HG02840 (cell line): Measurements from ENCODE around the gene FLRT1.

Source experiments
- ATAC-seq: cut with Tn5 transposase; IDR thresholded peaks from one replicate; pipeline ENCODE4 v1.9.1; 2021; ENCODE audit warnings: mild to moderate bottlenecking, moderate library complexity, moderate number of reproducible peaks; ENCODE audit not compliant: unreplicated experiment, low FRiP score

Gene FLRT1

DNA sequence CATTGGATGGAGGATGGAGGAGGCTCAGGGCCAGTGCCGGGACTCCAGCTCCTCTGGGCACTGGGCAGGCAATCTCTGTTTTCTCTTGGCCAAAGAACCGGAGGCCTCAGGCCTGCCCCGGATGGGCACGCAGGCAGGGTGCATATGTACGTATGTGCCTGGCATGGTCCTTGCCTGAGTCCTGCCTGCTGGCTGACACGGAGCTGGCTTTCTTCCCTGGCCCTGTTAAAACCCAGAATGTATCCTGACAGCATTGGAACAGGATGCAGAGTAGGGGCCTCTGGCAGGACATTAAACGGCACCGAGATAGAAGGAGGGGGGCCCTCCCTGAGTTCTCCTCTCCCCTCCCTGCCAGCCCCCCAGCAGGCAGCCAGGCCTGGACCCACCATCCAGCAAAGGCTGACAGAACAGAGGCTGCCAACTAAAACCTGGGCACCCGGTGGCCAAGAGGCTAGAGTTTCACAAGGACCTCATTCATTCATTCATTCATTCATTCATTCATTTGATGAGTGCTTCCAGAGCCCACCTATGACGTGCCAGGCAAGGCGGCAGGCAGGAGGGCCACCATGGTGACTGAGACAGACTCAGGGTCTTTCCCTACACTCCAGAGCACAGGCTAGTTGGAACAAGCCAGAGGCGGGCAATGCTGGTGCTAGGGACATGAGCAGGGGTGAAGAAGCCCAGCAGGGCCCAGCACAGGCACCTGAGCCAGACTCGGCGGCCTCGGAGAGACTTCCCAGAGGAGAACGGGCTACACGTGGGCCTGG is 28.8 kb downstream of the FLRT1 start:
- ATAC-seq: no peak

DNA sequence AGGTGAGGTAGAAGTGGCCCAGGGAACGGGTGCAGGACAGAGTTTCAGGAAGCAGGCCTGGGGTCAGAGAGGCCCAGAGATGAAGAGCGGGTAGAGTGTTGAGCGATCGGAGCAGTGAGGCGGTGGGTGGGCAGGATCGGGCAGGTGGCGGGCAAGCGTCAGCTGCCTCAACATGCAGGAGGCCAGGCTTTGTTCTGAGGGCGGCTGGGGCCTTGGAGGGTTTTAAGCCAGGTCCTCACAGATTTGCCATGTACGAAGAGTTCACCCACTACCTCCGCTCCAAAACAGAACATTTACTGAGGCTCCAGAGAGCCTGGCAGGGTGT is 29.4 kb downstream of the FLRT1 start:
- no peak for ATAC-seq

DNA sequence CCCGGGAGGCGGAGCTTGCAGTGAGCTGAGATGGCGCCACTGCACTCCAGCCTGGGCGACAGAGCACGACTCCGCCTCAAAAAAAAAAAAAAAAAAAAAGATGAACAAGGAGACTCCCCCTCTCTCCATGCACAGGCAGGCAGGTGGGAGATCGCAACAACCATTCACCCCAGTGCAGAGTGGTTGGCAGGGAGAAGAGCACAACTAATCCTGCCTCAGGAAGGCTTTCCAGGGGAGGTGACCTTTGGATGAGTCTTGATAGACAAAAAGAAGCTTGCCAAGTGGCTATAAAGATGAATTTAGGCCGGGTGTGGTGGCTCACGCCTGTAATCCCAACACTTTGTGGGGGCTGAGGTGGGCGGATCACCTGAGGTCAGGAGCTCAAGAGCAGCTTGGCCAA is 30.0 kb downstream of the FLRT1 start:
- no peak for ATAC-seq

DNA sequence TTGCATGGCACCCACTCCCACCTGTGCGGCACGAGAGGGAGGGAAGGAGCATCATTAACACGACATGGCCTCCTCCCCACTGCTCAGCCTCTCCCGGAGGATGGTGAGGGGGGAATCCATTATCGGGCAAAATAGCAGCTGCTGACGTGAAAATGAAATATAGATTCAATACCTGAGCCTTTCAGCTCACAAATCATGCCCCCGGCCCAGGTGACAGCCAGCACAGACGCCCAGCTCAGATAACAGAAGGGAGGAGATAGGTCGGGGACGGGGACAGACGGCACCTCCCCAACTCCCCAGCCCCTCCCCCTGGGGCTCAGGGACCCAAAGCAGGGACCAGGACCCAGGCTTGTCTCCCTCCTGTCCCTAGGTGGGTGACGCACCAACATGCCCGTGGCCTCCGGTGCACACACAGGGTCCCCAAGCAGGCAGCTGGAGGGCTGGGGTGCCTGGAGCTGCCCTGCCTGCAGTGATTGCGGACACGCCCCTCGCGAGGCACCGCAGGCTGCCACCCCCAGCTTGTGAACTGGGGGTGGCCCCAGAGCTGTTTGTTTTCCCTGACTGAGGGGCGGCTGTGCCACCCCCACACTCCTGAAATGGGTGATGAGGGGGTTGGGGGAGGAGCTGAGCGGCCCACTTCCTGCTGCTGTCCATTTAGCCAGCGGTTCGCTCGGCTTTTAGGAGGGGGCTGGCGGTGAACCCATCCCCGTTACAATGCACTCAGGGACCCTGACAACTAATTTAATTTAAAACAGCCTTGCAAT is 31.7 kb downstream of the FLRT1 start:
- no peak for ATAC-seq

DNA sequence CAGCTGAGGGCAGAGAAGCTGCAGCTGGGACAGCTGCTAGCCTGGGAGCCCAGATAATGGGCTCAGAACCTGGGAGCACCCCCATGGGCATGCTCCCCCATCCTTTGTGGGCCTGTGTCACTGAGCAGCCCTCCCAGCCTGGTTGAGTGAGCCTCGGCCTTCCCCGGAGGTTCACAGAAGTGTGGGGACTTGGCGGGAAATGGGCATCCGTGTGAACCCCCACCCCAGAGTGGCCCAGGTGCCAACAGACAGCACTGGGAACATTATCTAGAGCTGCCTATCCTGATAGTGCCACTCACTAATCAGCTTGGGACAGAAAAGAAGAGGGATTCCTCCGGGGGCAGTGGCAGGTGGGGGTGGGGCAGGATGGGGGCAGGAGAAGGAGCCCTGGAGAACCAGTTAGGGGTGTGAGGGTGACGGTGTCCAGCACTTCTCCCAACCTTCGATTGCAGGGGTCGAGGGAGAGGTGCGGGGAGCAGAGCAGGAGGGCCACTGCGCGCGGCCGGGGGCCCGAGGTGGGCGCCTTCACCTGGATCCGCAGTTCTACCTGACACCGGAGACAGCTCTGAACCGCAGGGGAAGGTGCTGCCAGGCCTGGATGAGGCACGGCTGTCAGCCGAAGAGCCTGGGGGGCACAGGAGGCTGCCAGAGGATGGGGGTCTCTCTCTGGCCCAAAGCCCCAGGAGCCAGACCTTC is 33.1 kb downstream of the FLRT1 start:
- ATAC-seq: no peak

DNA sequence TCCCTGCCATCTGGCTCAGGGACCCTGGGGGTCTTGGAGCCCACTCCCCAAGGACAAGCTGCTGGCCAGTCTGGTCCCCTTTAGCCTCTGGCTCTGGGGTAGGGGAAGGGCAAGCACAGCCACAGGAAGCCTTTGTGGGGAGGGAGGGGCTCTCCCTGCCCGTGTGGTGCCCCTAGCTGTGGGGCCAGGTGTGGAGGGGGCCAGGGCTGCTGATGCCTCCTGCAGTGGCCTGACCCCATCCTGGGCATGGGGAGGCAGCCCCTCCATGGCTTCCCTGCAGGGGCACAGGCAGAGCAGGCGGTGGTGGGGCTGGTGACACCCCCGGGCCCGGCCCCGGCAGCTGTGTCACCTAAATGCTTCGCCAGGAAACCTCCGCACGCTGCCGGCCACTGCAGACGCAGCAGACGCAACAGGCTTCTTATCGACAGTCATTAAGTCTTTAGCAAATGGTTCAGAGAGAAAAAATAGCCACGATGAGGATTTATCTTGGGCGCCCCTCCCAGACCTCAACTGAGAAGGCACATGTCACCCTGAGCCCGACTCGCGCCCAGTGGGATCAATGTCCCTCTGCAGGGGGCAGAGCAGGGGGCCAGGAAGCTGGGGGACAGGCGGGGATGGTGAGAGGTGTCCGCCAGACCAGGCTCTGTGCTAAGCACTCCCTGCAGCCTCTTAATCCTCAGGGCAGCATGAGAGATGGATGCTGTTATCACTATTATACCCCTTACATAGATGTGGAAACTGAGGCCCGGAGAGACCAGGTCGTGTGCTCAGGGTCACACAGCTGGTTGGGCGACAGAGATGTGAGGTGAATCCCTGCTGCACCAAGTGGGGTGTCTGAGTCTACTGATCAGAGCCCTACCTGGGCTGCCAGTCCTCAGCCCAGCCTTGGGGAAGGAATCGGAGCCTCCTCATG is 33.9 kb downstream of the FLRT1 start:
- no peak for ATAC-seq

DNA sequence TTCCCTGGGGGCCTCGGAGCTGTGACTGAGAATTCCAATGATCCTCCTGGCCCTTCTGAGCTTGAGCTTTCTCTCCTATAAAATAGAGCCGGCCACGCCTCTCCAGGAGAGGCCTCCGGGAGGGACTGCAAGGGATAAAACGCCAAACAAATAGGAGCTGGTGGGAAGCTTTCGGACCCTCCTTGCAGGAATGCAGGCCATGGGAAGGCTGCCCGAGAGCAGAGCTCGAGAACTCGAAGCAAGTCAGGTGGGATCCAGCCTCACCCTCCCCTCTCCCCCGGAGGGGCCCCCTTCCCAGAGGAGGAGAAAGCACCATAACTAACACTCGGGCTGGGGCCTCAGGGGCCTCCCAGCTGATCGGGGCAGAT is 34.6 kb downstream of the FLRT1 start:
- ATAC-seq: no peak

DNA sequence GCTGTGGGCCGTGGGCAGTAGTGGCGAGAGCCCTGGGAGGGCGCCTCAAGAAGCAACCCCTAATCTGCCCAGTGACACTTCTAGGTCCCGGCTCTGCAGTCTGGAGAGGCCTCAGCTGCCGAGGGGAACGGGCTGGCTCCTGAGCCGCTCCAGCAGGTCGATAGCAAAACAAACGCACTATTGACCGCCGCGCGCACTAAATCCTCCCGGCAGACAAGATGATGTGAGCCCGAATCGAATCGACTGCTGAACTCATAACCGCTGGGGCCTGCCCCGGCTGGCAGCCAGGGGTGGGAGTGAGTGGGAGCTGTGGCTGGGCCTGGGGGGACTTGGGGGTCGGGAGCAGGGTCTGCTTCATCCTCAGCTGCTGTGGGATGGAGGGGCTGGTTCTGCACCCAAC is 36.1 kb downstream of the FLRT1 start:
- no peak for ATAC-seq

DNA sequence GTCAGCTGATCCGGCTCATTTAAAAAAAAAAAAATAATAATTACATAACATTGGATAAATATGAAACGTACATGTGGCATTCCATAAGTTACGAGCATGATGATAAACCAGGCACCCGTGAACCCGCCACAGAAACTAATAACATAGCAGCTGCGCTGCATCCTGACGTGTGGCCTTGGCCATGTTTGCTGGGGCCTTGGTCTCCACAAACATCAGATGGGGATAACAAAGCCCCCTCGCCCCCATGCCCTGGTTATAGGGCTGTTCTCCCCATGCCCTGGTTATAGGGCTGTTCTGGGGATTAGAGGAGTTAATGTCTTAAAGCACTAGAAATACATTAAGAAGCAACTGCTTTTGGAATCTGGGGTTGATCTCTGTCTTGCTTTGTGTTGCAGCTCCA is 36.7 kb downstream of the FLRT1 start:
- ATAC-seq: no peak

DNA sequence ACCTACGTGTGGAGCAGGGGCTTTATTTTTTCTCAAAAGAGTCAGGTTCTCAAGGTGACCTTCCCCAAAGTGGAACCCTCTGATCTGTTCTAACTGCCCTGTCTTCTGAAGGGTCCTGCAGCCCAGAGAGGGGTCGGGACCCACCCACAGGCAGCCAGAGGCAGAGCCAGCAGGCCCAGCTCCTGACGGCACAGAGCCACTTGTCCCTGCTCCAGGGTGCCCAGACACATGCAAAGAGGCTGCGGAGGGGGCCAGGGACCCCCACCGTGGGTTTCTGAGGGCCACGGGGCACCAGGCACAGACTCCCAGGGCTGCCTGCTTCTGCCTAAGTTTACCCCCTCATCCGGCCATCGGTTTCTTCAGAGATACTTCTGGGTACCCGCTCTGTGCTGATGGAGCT is 37.1 kb downstream of the FLRT1 start:
- no peak for ATAC-seq

DNA sequence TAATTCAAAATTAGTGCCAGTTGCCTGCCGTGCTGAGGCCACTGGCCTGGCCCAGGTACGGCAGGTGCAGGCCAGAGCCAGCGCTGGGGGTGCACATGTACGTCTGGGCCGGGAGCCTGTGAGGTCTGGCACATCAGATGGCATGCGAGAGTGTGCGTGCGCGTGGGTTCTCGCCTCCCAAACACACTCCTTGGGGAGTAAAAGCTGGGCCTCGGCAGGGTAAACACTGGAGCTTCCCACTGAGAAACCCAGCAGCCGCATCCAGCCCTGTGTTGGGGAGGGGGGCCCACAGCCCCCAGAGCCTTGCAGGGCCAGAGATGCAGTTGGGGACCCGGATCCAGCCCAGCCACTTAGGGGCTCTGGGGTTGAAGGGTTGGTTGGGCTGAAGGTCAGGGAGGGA is 37.8 kb downstream of the FLRT1 start:
- ATAC-seq: no peak

DNA sequence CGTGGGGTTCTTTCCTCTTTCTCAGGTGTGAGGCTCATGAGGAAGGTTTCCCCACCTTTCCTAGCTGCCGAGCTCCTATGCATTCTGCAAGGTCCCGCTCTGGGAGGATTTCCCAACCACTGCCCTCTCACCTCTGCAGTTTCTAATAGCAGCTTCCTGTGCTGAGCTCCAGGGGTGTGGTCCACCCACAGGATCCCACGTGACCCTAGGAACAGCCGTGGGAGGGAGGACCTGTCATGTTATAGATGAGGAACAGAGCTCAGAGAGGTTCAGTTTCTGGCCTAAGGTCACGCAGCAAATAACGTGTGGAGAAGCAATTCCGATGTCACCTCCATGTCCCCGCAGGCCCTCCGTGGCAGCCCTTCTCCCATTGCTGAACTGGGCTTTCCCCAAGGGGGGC is 38.5 kb downstream of the FLRT1 start:
- no peak for ATAC-seq

DNA sequence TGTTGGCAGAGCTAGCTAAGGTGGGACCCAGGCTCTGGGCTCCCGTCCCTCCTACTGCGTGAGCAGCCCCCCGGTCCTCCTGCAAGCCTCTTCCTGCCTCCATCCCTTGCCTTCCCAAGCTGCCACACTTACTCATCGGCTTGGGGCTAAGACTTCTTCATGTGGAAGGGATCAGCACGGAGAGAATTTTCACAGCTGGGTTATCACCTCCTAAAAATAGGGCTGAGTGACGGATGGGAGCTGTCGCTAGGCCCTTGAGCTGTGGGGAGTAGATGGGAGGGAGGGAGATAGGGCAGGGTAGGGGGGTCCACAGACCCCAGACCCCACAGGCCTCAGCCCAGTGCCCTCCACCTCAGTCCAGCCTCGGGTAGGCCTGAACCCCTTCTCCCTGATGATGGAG is 41.0 kb downstream of the FLRT1 start:
- ATAC-seq: no peak

DNA sequence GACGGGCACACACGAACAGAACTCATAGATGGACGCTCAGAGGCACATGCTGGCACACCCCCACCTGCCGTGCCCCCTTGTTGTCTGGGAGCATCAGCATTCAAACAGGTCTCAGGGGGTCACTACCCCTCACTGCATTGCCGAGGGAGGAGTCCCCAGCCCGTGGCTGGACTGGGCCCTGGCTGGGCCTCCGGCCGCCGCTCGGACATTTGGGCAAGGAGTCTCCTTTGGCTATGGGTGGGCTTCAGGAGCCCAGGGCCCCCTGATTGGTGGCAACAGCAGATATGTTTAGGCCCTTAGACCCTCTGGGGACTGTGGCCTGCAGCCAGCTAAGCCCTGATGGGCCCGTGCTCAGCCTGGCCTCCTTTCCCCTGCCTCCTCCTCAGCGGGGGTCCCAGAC is 41.9 kb downstream of the FLRT1 start:
- no peak for ATAC-seq

DNA sequence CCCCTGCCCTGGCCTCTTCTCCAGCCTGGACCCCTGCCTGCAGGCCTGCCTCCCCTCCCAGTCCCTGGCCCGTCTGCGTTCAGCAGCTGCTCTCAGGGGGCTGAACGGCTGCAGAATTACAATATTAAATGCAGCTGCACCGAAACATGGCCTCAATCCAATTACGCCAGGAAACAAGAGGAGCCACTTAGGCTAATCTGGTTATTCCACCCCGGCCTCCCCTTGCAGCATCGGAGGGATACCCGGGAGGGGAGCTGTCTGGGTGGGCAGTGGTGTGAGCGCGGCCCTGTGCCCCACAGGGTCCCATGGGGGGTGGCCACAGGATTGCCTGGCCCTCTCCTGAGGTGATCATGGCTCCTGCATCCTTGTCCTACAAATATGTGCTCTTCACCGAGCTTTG is 42.6 kb downstream of the FLRT1 start:
- no peak for ATAC-seq

DNA sequence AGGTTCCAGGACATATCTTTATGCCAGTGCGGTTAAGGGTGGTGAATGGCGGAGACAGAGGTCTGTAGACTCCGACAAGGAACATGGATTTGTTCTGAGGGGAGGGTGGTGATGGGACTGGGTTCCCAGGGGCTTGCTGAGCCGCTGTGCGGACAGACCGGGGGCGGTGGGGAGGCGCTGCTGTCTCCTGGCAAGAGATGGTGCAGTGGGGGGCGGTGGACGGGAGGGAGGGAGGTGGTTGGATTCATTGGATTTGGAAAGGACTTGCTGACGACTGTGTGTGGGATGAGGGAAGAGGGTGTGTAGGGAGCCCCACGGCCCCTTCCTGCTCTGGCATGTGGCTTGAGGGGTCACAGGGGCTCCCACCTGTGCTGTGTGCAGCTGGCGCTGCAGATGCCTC is 43.2 kb downstream of the FLRT1 start:
- no peak for ATAC-seq

DNA sequence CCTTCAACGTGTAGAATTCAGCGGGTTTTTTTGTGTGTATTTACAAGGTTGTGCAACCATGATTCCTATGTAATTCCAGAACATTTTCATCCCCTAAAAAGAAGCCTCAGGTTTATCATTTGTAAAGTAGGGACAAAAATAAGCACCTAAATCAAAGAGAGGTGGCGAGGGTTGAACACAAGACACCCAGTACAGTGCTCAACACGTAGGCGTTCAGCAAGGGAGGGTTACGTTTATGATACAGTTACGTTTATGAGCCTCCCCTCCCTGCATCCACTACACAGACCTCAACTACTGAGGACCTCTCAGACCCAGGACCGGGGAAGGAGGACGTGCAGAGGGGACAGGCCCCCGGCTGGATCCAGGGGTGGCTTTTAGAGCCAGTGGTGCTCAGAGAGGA is 44.7 kb downstream of the FLRT1 start:
- ATAC-seq: no peak

DNA sequence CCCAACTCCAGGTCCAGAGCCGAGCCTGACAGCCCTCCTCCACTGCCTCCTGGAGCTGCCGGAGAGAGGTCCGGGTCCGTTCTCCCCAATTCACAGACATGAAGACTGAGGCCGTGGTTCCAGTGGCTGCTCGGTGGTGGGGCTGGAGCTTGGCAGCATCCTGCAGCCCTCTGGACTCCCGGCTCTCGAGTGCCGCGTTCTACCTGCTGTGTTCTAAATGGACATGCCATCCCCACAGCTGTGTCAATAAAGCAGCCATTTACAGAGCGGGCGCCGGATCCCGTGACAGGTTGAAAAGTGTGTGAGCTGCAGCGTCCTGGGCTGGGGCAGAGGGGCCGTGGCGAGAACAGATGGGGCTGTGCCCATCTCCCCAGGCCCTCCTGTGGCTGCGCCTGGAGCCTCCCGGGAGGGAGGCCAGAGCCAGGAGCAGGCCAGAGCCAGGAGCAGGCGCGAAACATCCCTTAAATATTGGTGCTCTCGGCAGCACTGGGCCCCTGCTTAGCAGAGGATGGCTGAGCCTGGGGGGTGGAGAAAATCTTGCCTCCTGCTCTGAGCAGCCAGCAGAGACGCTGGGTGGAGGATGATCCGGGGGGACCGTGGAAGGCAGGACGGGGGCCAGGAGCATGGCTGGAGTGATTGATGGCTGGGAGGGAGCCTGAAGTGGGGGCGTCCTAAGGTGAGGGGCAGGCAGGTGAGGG is 46.2 kb downstream of the FLRT1 start:
- ATAC-seq: no peak

DNA sequence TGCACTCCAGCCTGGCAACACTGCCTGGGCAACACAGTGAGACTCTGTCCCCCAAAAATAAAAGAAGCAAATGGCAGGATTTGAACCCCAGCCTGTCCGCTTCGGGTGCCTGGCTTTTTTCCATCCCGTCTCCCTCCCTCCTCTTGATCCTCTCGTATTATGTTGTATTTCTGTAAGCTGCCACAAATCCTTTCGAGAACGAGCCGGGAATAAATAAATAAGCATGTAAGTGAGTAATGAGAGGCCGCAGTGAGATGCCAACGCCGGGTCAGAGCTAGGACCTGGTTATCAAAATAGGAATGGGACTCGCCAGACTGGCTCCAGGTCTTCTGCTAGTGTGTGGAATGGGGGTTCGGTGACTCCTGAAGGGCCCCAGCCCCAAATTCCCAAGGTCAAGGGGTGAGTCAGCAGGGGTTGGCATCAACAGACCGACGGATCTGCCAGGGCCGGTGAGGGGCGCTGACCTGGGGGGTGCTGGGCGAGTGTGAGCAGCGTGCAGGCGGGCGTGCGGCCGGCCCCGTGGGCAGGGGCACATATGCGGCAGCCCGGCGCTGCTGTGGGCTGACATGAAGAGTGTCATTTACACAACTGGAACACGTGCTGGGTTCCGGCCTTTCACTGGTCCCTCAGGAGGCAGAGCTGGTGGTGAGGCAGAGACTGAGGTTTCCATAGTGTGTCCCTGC is 47.8 kb downstream of the FLRT1 start:
- ATAC-seq: no peak
